OCI-LY1 (cell line): ENCODE results near the gene PRSS53.

Source experiments
- H2AFZ ChIP-seq: fragments of 200-600 bp; sonication (generic), shearing (Covaris generic); 2 replicates; pipeline ENCODE4 v1.6.0; 2014; ENCODE audit warnings: antibody characterized with exemption, mild to moderate bottlenecking, low read length
- H3F3A ChIP-seq: fragments of 200-600 bp; sonication (generic), shearing (Covaris generic); 2 replicates; pipeline ENCODE4 v1.6.0; 2014; ENCODE audit warnings: mild to moderate bottlenecking, antibody characterized with exemption, low read length, moderate library complexity; ENCODE audit not compliant: insufficient read depth
- H3K27ac ChIP-seq: fragments of 200-600 bp; sonication (generic); 2 replicates; pipeline ENCODE4 v1.5.1; 2014; ENCODE audit warnings: low read length, mixed run types, mild to moderate bottlenecking, low read depth; ENCODE audit not compliant: poor library complexity, severe bottlenecking
- H3K27me3 ChIP-seq: fragments of 200-600 bp; sonication (generic); 2 replicates; pipeline ENCODE4 v1.6.0; 2014; ENCODE audit warnings: antibody characterized with exemption, mild to moderate bottlenecking, low read length, moderate library complexity; ENCODE audit not compliant: insufficient read depth
- H3K36me3 ChIP-seq: fragments of 200-600 bp; sonication (generic); 2 replicates; pipeline ENCODE4 v1.6.1; 2014; ENCODE audit warnings: mild to moderate bottlenecking, antibody characterized with exemption, low read length, moderate library complexity, mixed read lengths; ENCODE audit not compliant: insufficient read depth
- H3K4me1 ChIP-seq: fragments of 200-600 bp; sonication (generic); 2 replicates; pipeline ENCODE4 v1.5.1; 2014; ENCODE audit warnings: mild to moderate bottlenecking, low read length, moderate library complexity; ENCODE audit not compliant: insufficient read depth, severe bottlenecking
- H3K4me2 ChIP-seq: fragments of 200-600 bp; sonication (generic), shearing (Covaris generic); 2 replicates; pipeline ENCODE4 v1.6.1; 2014; ENCODE audit warnings: low read length
- H3K4me3 ChIP-seq: fragments of 200-600 bp; sonication (generic); 2 replicates; pipeline ENCODE4 v1.5.1; 2014; ENCODE audit warnings: low read length, low read depth, mild to moderate bottlenecking, mixed read lengths; ENCODE audit not compliant: poor library complexity, severe bottlenecking
- H3K79me2 ChIP-seq: fragments of 200-600 bp; shearing (Covaris generic); 2 replicates; pipeline ENCODE4 v1.6.1; 2016; ENCODE audit warnings: mixed run types, low read length, mixed read lengths; ENCODE audit not compliant: insufficient read depth
- H3K9ac ChIP-seq: fragments of 200-600 bp; sonication (generic), shearing (Covaris generic); 2 replicates; pipeline ENCODE4 v1.6.1; 2014; ENCODE audit warnings: mild to moderate bottlenecking, low read length, mixed read lengths
- H3K9me2 ChIP-seq: fragments of 200-600 bp; sonication (generic), shearing (Covaris generic); 2 replicates; pipeline ENCODE4 v1.6.1; 2014; ENCODE audit warnings: low read depth, mild to moderate bottlenecking, low read length, mixed read lengths
- H3K9me3 ChIP-seq: fragments of 200-600 bp; shearing (Covaris generic); 2 replicates; pipeline ENCODE4 v1.6.1; 2014; ENCODE audit warnings: low read length, mixed read lengths
- H4K20me1 ChIP-seq: fragments of 200-600 bp; sonication (generic), shearing (Covaris generic); 2 replicates; pipeline ENCODE4 v1.6.0; 2016; ENCODE audit warnings: mild to moderate bottlenecking, low read length; ENCODE audit not compliant: insufficient read depth
- CTCF ChIP-seq: fragments of 200-600 bp; sonication (generic), shearing (Covaris generic); IDR thresholded peaks from 2 replicates; pipeline ENCODE4 v1.5.1; 2017; ENCODE audit warnings: mild to moderate bottlenecking, antibody characterized with exemption, low read length, moderate library complexity, mixed read lengths
- EZH2 ChIP-seq: fragments of 200-600 bp; sonication (generic), shearing (Covaris generic); IDR thresholded peaks from 2 replicates; pipeline ENCODE4 v1.8.0; 2017; ENCODE audit warnings: borderline replicate concordance, mixed run types, mild to moderate bottlenecking, antibody characterized with exemption, low read length, moderate library complexity, mixed read lengths

Gene PRSS53

GRCh38 chr16:31085873-31086628 lies 2.7 kb downstream of the PRSS53 start:
- Histone ChIP-seq H3K79me2 (no peaks in the 10 kb centered on the region), H3K9me2 (no peaks in the 10 kb centered on the region), H3K27ac (no peak overlapping the region), H4K20me1 (no peaks in the 10 kb centered on the region), H3F3A (no peaks in the 10 kb centered on the region), H3K27me3 (no peaks in the 10 kb centered on the region), H3K4me1 (no peaks in the 10 kb centered on the region), H3K9ac (no peak overlapping the region), H3K4me2 (no peak overlapping the region), H3K4me3 (no peak overlapping the region), H3K9me3 (no peaks in the 10 kb centered on the region), H3K36me3 (peaks cover 30% of the 10 kb centered on the region; the same call in 1 of the 2 replicates), H2AFZ (no peak overlapping the region)
- TF ChIP-seq EZH2, result no peak
- no peak for TF ChIP-seq CTCF

GRCh38 chr16:31085411-31085810 lies 3.3 kb downstream of the PRSS53 start:
- no peaks in the 10 kb centered on the region for H4K20me1 ChIP-seq
- H3K9me2 ChIP-seq, result no peaks in the 10 kb centered on the region
- H3K27ac ChIP-seq, result no peak overlapping the region
- peaks cover 30% of the 10 kb centered on the region; the same call in 1 of the 2 replicates for H3K36me3 ChIP-seq
- H3K4me1 ChIP-seq, result no peaks in the 10 kb centered on the region
- no peak overlapping the region for H3K4me3 ChIP-seq
- no peaks in the 10 kb centered on the region for H3F3A ChIP-seq
- H3K27me3 ChIP-seq, result no peaks in the 10 kb centered on the region
- no peaks in the 10 kb centered on the region for H3K79me2 ChIP-seq
- no peaks in the 10 kb centered on the region for H3K9me3 ChIP-seq
- TF ChIP-seq EZH2 (no peak), CTCF (no peak)
- no peak overlapping the region for H2AFZ ChIP-seq
- H3K9ac ChIP-seq, result no peak overlapping the region
- H3K4me2 ChIP-seq, result no peak overlapping the region

- Histone ChIP-seq H4K20me1 (no peaks in the 10 kb centered on the region), H3K9me3 (no peaks in the 10 kb centered on the region), H3K9me2 (no peaks in the 10 kb centered on the region), H3K36me3 (peaks cover 36% of the 10 kb centered on the region), H3K27me3 (no peaks in the 10 kb centered on the region), H3K4me2 (no peak overlapping the region), H3K4me3 (no peak overlapping the region), H2AFZ (no peak overlapping the region), H3F3A (no peaks in the 10 kb centered on the region), H3K9ac (no peak overlapping the region), H3K27ac (no peak overlapping the region), H3K4me1 (no peaks in the 10 kb centered on the region), H3K79me2 (no peaks in the 10 kb centered on the region)
- TF ChIP-seq EZH2 (no peak), CTCF (no peak)
Measured at GRCh38 chr16:31084584-31085302, 4.0 kb downstream of the PRSS53 start.
